ENCODE measurements around the gene ELL3. TPM values are rescaled to one million over a fixed set of nuclear protein-coding genes. Genes with fewer than 3 reads are reported as not detected.
A peak's percentile ranks its signal among the peaks of the same experiment; 100 is the strongest.

The ELL3 gene
- total and polyA plus RNA-seq, 2 donors (not counting 3 experiments of a cell fraction or from before 2014, with no cell fraction given): 3.1 to 3.6 TPM

- Histone ChIP-seq H3K27me3 (ENCODE audit: control insufficient read depth in 2 of 2, insufficient read depth in 2 of 2, low read length in 2 of 2) (no peaks in the 10 kb centered on the region), H3K79me2 (ENCODE audit: control insufficient read depth, insufficient read depth, low read length) (peaks cover 12% of the 10 kb centered on the region), H3K27ac (ENCODE audit: insufficient read depth, low read depth, low read length) (peak within 1 kb of the TSS; percentile 45), H3K4me1 (ENCODE audit: control insufficient read depth, extremely low read depth, insufficient read depth, low read length) (peaks cover 10% of the 10 kb centered on the region), H3K4me2 (ENCODE audit: insufficient read depth, low read length) (peak within 1 kb of the TSS; percentile 77), H3K36me3 (ENCODE audit: control insufficient read depth in 2 of 2, extremely low read depth in 1 of 2, insufficient read depth in 2 of 2, low read length in 2 of 2) (peaks cover 11 to 15% of the 10 kb centered on the region in 2 experiments), H3K4me3 (replicated peaks in 1 of 3; ENCODE audit: insufficient read depth in 1 of 3, low read depth in 1 of 3, low read length in 3 of 3) (peak within 1 kb of the TSS; percentile 78 to 94 (median 83)), H3K9me1 (replicated peaks; ENCODE audit: control insufficient read depth, extremely low read depth, insufficient read depth, low read length) (no peaks in the 10 kb centered on the region), H3K9ac (replicated peaks; ENCODE audit: extremely low read depth, insufficient read depth, low read length) (peak within 1 kb of the TSS; percentile 73), H4K20me1 (replicated peaks; ENCODE audit: control insufficient read depth, extremely low read depth, insufficient read depth, low read length) (no peaks in the 10 kb centered on the region), H2AFZ (ENCODE audit: low read depth, low read length) (peak within 1 kb of the TSS; percentile 64), H3K9me3 (replicated peaks; ENCODE audit: control insufficient read depth, insufficient read depth, low read length) (no peaks in the 10 kb centered on the region)
- intact Hi-C loops (cut with micrococcal nuclease): no loop called here
- ChIA-PET CTCF (interaction anchor here (1.1 kb wide), 1 partner anchor 9 kb away, joined by 4 read pairs; no protein-coding TSS in a partner anchor), POLR2A (interaction anchor here (0.6 to 1.1 kb wide), 3 partner anchors 24 to 52 kb away, joined by 4 to 7 read pairs (median 4); partner anchors contain the start of genes ELL3 and MFAP1)
- TF ChIP-seq CTCF (IDR thresholded peaks at IDR 0.05; ENCODE audit: extremely low read depth in 1 of 2, insufficient read depth in 1 of 2, low read depth in 1 of 2, low read length in 2 of 2) (no peak), MAX (IDR thresholded peaks at IDR 0.05; ENCODE audit: insufficient read depth, insufficient read length) (peak; percentile 43), MYC (IDR thresholded peaks at IDR 0.05; ENCODE audit: low read depth, low read length) (peak; percentile 27), GATA2 (IDR thresholded peaks at IDR 0.05; ENCODE audit: insufficient read depth, insufficient read length, low read depth, low read length) (no peak), POLR2AphosphoS5 (IDR thresholded peaks at IDR 0.05; ENCODE audit: insufficient read depth, low read depth, low read length) (peak; percentile 96), POLR2A (IDR thresholded peaks at IDR 0.05; ENCODE audit: low read depth, low read length) (peak; percentile 96), FOS (IDR thresholded peaks at IDR 0.05; ENCODE audit: borderline replicate concordance, insufficient read depth, low read length) (peak; percentile 10), EZH2 (IDR thresholded peaks at IDR 0.05; ENCODE audit: borderline replicate concordance, low read depth, low read length, severe bottlenecking) (no peak), JUN (IDR thresholded peaks at IDR 0.05; ENCODE audit: borderline replicate concordance, insufficient read depth, insufficient read length, low read depth) (no peak)
- BruUV-seq (replicated peaks): TSS peak; percentile 33
- FAIRE-seq (peak; percentile 97), DNase-seq (ENCODE audit: low read depth, low spot score) (peak; percentile 92)
- dilution Hi-C loops (cut with MboI; ENCODE audit: extremely low pct_ligation_motif_present, low sequenced_read_pairs): no loop called here
These were observed 23.7 kb upstream of the ELL3 start, which contains the start of gene HYPK for GRCh38 chr15:43800286-43801141. Gene HYPK, plus strand, starts transcription at chr15:43800599. Its CDS starts 24 bp downstream, at chr15:43800623.

Measured in endothelial cell of umbilical vein (primary cell).